ENCODE results near the gene NKX2-4.
"Not testable (repeated sequence)": the region's sequence is repeated elsewhere in the genome, so short reads cannot be mapped to it uniquely, and the experiment has no call there.

The NKX2-4 gene

GRCh38 chr20:21397341-21398108, at the start of gene NKX2-4:
NKX2-4 (minus strand) TSS chr20:21397526; CDS start chr20:21397399, 127 bp downstream.
- in situ Hi-C loops (cut with HindIII; ENCODE audit: low sequenced_read_pairs), result no loop called here

DNA sequence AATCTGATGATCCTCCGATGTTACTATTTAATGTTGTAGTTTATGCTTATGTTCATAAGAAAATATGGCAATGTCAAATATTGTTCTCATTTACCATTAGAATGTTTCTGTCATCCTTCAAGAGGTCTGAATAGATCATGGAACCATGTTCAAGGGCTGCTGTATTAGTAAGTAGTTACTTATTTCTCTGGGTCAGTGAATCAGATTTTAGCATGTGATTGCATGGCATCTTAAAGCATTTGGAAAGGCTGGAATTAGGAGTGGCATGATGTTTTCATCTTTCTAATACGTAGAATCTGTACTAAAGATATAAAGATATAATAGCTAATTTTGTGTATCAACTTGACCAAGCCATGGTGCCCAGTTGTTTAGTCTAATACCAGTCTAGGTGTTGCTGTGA, 40.5 kb upstream of the NKX2-4 start:
- in situ Hi-C loops (cut with HindIII; ENCODE audit: low sequenced_read_pairs), result no loop called here

DNA sequence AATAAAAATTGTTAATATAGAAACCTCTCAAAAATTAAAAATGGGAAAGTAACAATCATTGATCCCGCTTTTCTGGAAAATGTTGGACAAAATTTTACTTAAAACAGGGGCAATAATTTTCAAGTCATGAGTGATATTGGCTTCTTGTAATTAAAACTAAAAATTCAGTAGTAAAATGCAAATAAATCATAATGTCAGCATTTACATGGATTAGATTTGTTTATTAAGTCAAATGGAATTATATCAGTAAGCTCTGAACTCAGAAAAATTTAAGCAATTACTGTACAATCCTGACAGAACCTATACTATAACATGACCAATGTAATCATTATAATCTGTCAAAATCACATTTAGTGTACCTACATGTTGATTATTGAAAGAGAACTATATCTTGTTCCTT, 39.9 kb upstream of the NKX2-4 start:
- in situ Hi-C loops (cut with HindIII; ENCODE audit: low sequenced_read_pairs), result no loop called here

GRCh38 chr20:21436205-21436604, 38.9 kb upstream of the NKX2-4 start:
- in situ Hi-C loops (cut with HindIII; ENCODE audit: low sequenced_read_pairs), result no loop called here

DNA sequence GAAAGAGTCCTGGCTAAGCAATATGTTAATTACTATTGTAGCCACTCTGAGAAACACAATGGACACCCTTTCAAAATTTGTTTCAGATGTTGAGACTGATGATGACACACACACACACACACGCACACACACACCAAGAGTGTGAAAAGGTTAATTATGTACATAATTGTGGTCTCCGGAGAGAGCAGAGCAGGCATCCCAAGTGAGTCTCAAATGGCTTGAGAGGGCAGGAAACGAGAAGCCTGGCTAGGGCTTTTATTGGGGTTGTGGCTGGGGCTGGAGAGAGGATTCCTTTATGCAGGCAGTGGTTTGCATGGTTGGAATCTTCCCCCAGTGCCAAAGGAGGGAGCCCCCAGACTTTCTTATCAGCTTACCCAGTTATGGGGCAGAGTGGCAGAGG, 38.2 kb upstream of the NKX2-4 start:
- in situ Hi-C loops (cut with HindIII; ENCODE audit: low sequenced_read_pairs), result no loop called here

DNA sequence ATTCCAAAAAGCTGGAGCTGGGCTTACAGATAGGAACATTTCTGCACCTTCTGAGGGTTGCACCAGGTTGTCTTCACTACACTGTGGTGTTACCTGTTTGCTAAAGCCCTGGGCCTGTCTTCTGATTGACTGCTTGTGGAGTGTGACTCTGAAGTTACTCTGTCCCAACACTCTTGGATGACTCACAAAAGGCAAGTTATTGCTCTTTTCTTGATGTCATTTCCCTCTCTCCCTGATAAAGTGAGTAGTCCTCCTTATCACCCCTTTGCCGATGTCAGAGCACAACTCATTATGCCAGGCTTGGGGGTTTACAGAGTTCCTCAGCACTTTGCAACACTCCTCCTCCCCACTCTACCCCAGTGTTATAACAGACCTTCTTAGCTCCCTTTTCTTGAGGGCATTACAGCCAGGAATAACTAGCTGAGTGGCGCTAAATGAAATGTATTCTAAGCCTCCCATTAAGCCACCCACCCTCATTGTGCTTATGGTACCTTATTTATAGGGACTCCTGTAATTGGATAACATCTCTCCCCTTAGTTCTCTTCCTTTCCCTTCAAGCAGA, 36.1 kb upstream of the NKX2-4 start:
- in situ Hi-C loops (cut with HindIII; ENCODE audit: low sequenced_read_pairs), result no loop called here

DNA sequence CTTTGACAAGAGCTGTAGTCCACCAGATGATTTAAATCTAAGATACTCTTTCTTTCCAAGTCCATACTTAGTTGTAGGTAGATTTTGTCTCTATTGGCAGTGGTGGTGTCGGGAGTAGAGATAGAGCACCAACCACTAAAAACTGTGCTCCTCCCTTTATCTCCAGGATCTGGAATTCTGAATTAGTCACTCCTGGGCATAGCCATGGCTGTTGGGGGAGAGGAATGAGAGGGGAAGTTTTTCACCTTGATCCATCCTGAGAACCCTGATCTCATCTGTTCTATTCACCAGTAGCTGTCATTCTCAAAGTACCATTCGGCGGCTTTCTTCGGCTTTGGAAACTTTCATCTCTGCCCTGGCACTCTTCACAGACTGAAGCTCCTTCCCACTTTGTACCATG, 35.6 kb upstream of the NKX2-4 start:
- in situ Hi-C loops (cut with HindIII; ENCODE audit: low sequenced_read_pairs), result no loop called here

- in situ Hi-C loops (cut with HindIII; ENCODE audit: low sequenced_read_pairs), result no loop called here
These were observed 32.7 kb upstream of the NKX2-4 start for GRCh38 chr20:21430020-21430419.

GRCh38 chr20:21424846-21425245, 27.5 kb upstream of the NKX2-4 start:
- in situ Hi-C loops (cut with HindIII; ENCODE audit: low sequenced_read_pairs), result no loop called here

- in situ Hi-C loops (cut with HindIII; ENCODE audit: low sequenced_read_pairs), result not testable (repeated sequence)
These were observed 26.4 kb upstream of the NKX2-4 start for GRCh38 chr20:21423712-21424111.

DNA sequence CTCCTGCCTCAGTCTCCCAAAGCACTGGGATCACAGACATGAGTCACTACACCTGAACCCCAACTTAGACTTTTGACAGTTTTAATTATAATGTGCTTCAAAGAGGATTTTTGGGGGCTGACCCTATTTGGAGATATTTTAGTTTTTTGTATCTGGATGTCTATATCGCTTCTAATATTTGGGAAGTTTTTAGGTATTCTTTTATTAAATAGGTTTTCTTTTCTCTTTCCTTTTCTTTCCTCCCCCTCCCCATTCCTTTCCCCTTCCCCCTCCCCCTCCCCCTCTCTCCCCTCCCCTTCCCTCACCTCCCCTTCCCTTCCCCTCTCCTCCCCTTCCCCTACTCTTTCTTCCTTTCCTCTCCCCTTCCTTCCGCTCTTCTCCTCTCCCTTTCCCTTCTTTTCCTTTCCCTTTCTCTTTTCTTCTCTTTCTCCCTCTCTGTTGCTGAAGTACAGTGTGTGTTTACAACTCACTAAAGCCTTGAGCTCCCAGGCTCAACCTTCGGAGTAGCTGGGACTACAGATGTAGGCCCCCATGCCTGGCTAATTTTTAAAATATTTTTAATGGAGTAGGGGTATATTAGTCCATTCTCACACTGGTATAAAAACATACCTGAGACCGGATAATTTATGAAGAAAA, 24.4 kb upstream of the NKX2-4 start:
- in situ Hi-C loops (cut with HindIII; ENCODE audit: low sequenced_read_pairs), result no loop called here

DNA sequence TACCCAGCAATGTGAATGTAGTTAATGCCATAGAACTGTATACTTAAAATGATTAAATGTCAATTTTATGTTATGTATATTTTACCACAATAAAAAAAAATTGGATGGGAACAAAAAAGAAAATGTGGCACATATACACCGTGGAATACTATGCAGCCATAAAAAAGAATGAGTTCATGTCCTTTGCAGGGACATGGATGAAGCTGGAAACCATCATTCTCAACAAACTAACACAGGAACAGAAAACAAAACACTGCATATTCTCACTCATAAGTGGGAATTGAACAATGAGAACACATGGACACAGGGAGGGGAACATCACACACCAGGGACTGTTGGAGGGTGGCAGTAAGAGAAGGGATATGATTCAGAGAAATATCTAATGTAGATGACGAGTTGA, 21.8 kb upstream of the NKX2-4 start:
- in situ Hi-C loops (cut with HindIII; ENCODE audit: low sequenced_read_pairs), result not testable (repeated sequence)

DNA sequence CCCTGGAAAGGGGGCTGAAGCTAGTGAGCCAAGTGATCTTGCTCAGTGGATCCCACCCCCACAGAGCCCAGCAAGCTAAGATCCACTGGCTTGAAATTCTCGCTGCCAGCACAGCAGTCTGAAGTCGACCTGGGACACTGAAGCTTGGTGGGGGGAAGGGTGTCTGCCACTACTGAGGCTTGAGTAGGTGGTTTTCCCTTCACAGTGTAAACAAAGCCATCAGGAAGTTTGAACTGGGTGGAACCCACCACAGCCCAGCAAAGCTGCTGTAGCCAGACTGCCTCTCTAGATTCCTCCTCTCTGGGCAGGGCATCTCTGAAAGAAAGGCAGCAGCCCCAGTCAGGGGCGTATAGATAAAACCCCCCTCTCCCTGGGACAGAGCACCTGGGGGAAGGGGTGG, 16.7 kb upstream of the NKX2-4 start:
- in situ Hi-C loops (cut with HindIII; ENCODE audit: low sequenced_read_pairs), result not testable (repeated sequence)

- in situ Hi-C loops (cut with HindIII; ENCODE audit: low sequenced_read_pairs), result no loop called here
These were observed 14.4 kb upstream of the NKX2-4 start for GRCh38 chr20:21411725-21412124.

DNA sequence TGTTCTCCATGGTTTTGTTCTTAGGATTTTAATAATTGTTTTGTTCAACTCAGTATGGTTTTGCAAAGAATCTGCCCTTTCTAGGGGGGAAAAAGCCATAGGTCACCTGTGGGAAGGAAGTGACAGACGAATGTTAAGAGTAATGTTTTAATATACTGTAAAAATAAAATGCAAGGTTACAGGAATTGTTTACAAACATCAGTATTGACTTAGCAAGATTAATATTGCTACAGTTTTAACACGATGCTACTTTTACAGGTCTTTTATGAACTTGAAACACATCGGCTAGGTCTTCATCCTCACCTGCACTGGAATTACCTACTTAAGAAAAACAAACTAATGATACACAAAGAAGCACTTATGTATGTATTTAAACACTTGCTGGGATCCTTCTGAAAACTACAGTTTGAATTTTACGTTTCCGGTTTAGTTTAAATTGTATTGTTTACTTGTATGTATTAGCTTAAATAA, 1.7 kb upstream of the NKX2-4 start:
- in situ Hi-C loops (cut with HindIII; ENCODE audit: low sequenced_read_pairs), result no loop called here

DNA sequence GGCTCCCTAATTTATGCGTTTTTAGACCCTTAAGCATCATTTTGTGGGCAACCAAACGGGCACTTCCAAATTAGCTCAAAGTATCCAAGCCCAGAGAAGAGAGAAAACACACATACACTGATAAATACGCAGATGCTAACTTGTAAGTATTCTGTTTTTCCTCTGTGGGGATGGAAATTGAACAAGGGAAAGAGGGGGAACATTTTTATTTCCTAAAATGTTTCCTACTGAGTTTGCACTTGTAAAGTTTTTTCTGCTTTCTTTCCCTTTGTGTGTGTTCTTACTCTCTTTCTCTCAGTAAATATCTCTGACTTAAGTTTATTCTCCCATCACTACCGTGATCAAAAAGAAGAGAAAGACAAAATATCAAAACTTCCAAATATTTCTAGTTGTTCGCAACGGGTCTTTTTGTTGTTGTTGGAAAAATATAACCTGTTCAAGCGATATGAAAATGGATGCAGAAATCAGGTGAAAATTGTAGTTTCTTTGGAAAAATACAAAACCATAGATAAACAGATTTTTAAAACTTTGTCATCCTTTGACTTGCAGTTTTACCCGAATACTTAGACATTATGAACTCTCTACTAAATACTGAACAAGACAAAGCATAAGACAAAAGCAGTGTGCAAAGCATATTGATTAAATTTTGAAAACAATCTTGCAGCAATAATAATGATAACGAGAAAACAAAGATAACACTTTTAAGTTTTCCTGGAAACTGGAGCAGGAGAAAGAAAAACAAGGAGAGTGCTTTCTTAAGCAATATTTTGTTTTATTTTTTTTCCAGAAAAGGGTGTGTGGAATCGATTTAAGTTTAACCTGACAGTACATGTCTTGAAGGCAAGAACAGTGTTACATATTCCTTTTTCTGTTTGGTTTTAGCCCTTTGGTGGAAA, 1.0 kb upstream of the NKX2-4 start:
- in situ Hi-C loops (cut with HindIII; ENCODE audit: low sequenced_read_pairs), result no loop called here

GRCh38 chr20:21396599-21397340, 556 bp downstream of the NKX2-4 start:
- in situ Hi-C loops (cut with HindIII; ENCODE audit: low sequenced_read_pairs), result no loop called here

DNA sequence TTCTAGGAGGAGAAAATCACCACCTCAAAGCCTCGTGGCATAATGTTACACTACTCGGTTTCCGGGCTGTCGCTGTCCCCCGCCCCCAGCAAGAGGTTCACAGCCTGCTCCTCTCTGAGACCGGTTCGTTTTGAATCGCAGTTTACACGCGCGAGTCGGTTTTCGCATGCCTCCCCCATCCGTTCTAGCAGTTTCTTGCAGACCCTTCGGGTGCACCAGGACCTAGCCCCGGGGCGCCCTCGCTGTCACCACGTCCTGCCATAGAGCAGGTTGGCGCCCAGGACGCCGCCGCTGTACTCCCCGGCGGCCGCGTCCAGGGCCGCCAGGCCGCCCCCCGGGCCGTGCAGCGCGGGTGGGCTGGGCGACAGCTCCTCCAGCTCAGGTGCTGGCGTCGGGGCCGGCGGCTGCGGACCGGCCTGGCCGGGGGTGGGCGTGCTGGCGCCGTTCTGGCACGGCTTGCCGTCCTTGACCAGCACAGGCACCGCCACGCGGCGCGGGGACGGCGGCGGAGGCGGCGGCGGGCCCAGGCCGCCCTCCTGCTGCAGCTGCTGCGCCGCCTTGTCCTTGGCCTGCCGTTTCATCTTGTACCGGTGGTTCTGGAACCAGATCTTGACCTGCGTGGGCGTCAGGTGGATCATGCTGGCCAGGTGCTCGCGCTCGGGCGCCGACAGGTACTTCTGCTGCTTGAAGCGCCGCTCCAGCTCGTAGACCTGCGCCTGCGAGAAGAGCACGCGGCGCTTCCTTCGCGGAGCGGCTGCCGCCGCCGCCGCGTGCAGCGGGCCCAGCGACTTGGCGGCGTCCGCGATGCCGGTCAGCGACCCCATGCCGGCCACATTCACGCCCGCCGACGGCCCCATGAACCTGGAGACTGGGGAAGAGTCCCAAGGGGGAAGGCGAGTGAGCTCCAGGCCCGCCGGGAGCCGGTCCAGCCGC, 1.4 kb downstream of the NKX2-4 start:
- in situ Hi-C loops (cut with HindIII; ENCODE audit: low sequenced_read_pairs), result no loop called here

- in situ Hi-C loops (cut with HindIII; ENCODE audit: low sequenced_read_pairs), result no loop called here
These were observed 2.2 kb downstream of the NKX2-4 start for GRCh38 chr20:21395051-21395665.
